ENCODE measurements around the gene CNTNAP2. TPM values are rescaled to one million over a fixed set of nuclear protein-coding genes. Genes with fewer than 3 reads are reported as not detected.

Gene CNTNAP2
- total and polyA plus RNA-seq, 3 donors from 2014 or later: 4.3 to 6.1 (median 4.4) TPM

DNA sequence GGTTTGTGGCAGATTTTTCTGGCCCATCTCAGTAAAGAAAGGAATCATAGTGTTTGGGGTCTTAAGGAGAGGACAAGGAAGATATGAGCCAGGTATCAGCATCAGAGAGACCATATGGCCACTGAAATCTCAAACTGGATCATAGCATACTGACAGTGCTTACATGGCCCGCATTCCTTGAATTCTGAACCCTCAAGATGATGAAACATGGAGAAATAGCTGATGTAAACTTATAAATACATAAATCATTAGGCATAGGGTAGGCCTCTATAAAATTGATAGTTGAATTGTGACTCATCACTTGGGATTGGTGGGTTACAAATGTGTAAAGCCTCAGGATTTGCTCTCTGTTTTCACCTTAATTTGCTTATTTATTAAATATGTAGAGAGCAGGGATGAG, 688.5 kb downstream of the CNTNAP2 start:
- H3K4me3 ChIP-seq: no peak overlapping the region
- no peaks in the 10 kb centered on the region for H3K9me3 ChIP-seq
- TF ChIP-seq CTCF (IDR thresholded peaks at IDR 0.05): no peak
- no peak for TF ChIP-seq POLR2A (IDR thresholded peaks at IDR 0.05)
- no peak for DNase-seq
- intact Hi-C loops (cut with DNase I; ENCODE audit: low total_unique reads): no loop called here
- no peaks in the 10 kb centered on the region for H3K36me3 ChIP-seq (ENCODE audit: low read depth, missing control alignments)
- 77 to 85% methylated on average over 1 of the region's 1 CpG for WGBS, 2 donors
- H3K4me1 ChIP-seq: no peaks in the 10 kb centered on the region
- H3K27me3 ChIP-seq: no peaks in the 10 kb centered on the region
- H3K27ac ChIP-seq: no peak overlapping the region

- no peaks in the 10 kb centered on the region for H3K27me3 ChIP-seq
- no peaks in the 10 kb centered on the region for H3K9me3 ChIP-seq
- no peak overlapping the region for H3K27ac ChIP-seq
- no peak for DNase-seq
- TF ChIP-seq CTCF (IDR thresholded peaks at IDR 0.05): no peak
- TF ChIP-seq POLR2A (IDR thresholded peaks at IDR 0.05): no peak
- WGBS, 2 donors: 49 to 58% methylated on average over 2 of the region's 2 CpGs
- no peak overlapping the region for H3K4me3 ChIP-seq
- H3K4me1 ChIP-seq: no peaks in the 10 kb centered on the region
- no peaks in the 10 kb centered on the region for H3K36me3 ChIP-seq (ENCODE audit: low read depth, missing control alignments)
- intact Hi-C loops (cut with DNase I; ENCODE audit: low total_unique reads): no loop called here
Observed at GRCh38 chr7:146826329-146826728, 709.7 kb downstream of the CNTNAP2 start.

GRCh38 chr7:146830686-146831085, 714.1 kb downstream of the CNTNAP2 start:
- Histone ChIP-seq H3K27ac (no peak overlapping the region), H3K36me3 (ENCODE audit: low read depth, missing control alignments) (no peaks in the 10 kb centered on the region), H3K4me1 (no peaks in the 10 kb centered on the region), H3K27me3 (no peaks in the 10 kb centered on the region), H3K4me3 (no peak overlapping the region), H3K9me3 (no peaks in the 10 kb centered on the region)
- no peak for DNase-seq
- 76 to 86% methylated on average over 3 of the region's 3 CpGs for WGBS, 2 donors
- intact Hi-C loops (cut with DNase I; ENCODE audit: low total_unique reads): no loop called here
- TF ChIP-seq POLR2A (IDR thresholded peaks at IDR 0.05) (no peak), CTCF (IDR thresholded peaks at IDR 0.05) (no peak)

DNA sequence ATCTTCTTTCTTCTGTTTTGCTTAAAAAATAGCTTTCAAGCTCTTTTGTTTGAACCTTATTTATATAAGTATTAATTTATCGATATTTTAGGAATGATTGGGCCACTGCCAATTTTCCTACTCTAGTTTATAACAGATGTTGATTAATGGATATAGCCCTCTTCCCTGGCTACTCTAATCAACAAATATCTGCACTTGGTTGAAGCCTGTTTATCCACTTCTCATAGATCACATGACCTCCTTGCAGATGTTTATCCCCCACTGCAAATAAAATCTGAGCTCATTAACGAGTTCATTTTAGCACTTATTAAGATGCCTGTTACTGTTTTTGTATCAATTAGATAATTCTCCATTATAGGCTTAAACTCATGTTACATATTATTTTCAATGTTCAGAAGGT, 715.3 kb downstream of the CNTNAP2 start:
- no peaks in the 10 kb centered on the region for H3K4me1 ChIP-seq
- H3K4me3 ChIP-seq: no peak overlapping the region
- no peak for DNase-seq
- H3K36me3 ChIP-seq (ENCODE audit: low read depth, missing control alignments): no peaks in the 10 kb centered on the region
- no peaks in the 10 kb centered on the region for H3K9me3 ChIP-seq
- no peak for TF ChIP-seq POLR2A (IDR thresholded peaks at IDR 0.05)
- no peak for TF ChIP-seq CTCF (IDR thresholded peaks at IDR 0.05)
- no peak overlapping the region for H3K27ac ChIP-seq
- intact Hi-C loops (cut with DNase I; ENCODE audit: low total_unique reads): no loop called here
- no peaks in the 10 kb centered on the region for H3K27me3 ChIP-seq
- WGBS, 2 donors: 66 to 78% methylated on average over 2 of the region's 2 CpGs

DNA sequence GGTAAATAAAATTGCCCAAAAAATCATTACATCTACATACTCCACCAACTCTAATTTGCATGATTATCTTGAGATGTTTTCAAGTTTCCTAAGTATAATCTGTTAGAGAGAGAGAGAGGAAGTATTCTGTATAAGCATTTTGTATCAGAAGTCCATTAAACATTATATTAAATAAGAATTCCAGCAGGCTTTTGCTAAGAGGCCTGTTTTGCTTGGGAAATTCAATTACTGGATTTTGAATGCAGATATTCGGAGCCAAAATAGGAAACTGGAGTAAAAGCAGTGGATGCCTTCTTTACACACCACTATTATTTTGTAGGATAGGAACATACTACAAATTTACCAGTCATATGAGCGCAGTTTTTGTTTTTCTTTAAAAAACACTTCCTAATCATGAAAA, 727.8 kb downstream of the CNTNAP2 start:
- Histone ChIP-seq H3K27ac (no peak overlapping the region), H3K9me3 (no peaks in the 10 kb centered on the region), H3K36me3 (ENCODE audit: low read depth, missing control alignments) (no peaks in the 10 kb centered on the region), H3K4me3 (no peak overlapping the region), H3K4me1 (no peaks in the 10 kb centered on the region), H3K27me3 (no peaks in the 10 kb centered on the region)
- TF ChIP-seq CTCF (IDR thresholded peaks at IDR 0.05) (no peak), POLR2A (IDR thresholded peaks at IDR 0.05) (no peak)
- intact Hi-C loops (cut with DNase I; ENCODE audit: low total_unique reads): no loop called here
- no peak for DNase-seq
- 90 to 95% methylated on average over 2 of the region's 2 CpGs for WGBS, 2 donors

All from testis (tissue), 3 donors.